Measurements from ENCODE around the gene SPOCK3. TPM values are rescaled to one million over a fixed set of nuclear protein-coding genes. Genes with fewer than 3 reads are reported as not detected.

Gene SPOCK3
- polyA plus RNA-seq, 1 experiment = not detected

GRCh38 chr4:166902941-166903340 is 331.4 kb downstream of the SPOCK3 start:
- CTCF ChIA-PET = no interaction called here
- POLR2A ChIA-PET = no interaction called here

GRCh38 chr4:166896254-166896653 is 338.0 kb downstream of the SPOCK3 start:
- no peak for DNase-seq (ENCODE audit: low read depth, low spot score)
- Histone ChIP-seq H3K27ac (ENCODE audit: low read depth, low read length) (no peak overlapping the region), H3K4me3 (ENCODE audit: low read depth, low read length) (no peak overlapping the region), H3K9me3 (ENCODE audit: control insufficient read depth, insufficient read depth, low read length) (peaks cover 11% of the 10 kb centered on the region; the same call in 1 of the 2 replicates), H3K27me3 (ENCODE audit: control insufficient read depth, insufficient read depth, low read length) (no peaks in the 10 kb centered on the region)
- no peak for TF ChIP-seq CTCF (IDR thresholded peaks at IDR 0.05; ENCODE audit: low read depth, low read length)
- ChIA-PET CTCF (interaction anchor here (0.6 kb wide), 1 partner anchor 259 kb away, joined by 5 read pairs; no protein-coding TSS in a partner anchor), POLR2A (no interaction called here)

More at GRCh38 chr4:166902941-166903340, 331.4 kb downstream of the SPOCK3 start:
- H3K4me3 ChIP-seq (ENCODE audit: low read depth, low read length) = no peak overlapping the region
- peaks cover 8% of the 10 kb centered on the region; the same call in 1 of the 2 replicates for H3K9me3 ChIP-seq (ENCODE audit: control insufficient read depth, insufficient read depth, low read length)
- no peak for DNase-seq (ENCODE audit: low read depth, low spot score)
- TF ChIP-seq CTCF (IDR thresholded peaks at IDR 0.05; ENCODE audit: low read depth, low read length) = no peak
- H3K27me3 ChIP-seq (ENCODE audit: control insufficient read depth, insufficient read depth, low read length) = no peaks in the 10 kb centered on the region
- no peak overlapping the region for H3K27ac ChIP-seq (ENCODE audit: low read depth, low read length)

GRCh38 chr4:166895771-166896170 is 338.5 kb downstream of the SPOCK3 start:
- CTCF ChIA-PET = interaction anchor here (0.6 kb wide), 1 partner anchor 259 kb away, joined by 5 read pairs; no protein-coding TSS in a partner anchor
- POLR2A ChIA-PET = no interaction called here

GRCh38 chr4:166887457-166887856 is 346.8 kb downstream of the SPOCK3 start:
- ChIA-PET CTCF (no interaction called here), POLR2A (no interaction called here)
- Histone ChIP-seq H3K27me3 (ENCODE audit: control insufficient read depth, insufficient read depth, low read length) (no peaks in the 10 kb centered on the region), H3K27ac (ENCODE audit: low read depth, low read length) (no peak overlapping the region), H3K9me3 (ENCODE audit: control insufficient read depth, insufficient read depth, low read length) (peaks cover 2% of the 10 kb centered on the region; the same call in 1 of the 2 replicates), H3K4me3 (ENCODE audit: low read depth, low read length) (no peak overlapping the region)
- TF ChIP-seq CTCF (IDR thresholded peaks at IDR 0.05; ENCODE audit: low read depth, low read length) = no peak
- no peak for DNase-seq (ENCODE audit: low read depth, low spot score)

More at GRCh38 chr4:166895771-166896170, 338.5 kb downstream of the SPOCK3 start:
- no peak for TF ChIP-seq CTCF (IDR thresholded peaks at IDR 0.05; ENCODE audit: low read depth, low read length)
- H3K27ac ChIP-seq (ENCODE audit: low read depth, low read length) = no peak overlapping the region
- H3K9me3 ChIP-seq (ENCODE audit: control insufficient read depth, insufficient read depth, low read length) = peaks cover 8% of the 10 kb centered on the region; the same call in 1 of the 2 replicates
- no peak for DNase-seq (ENCODE audit: low read depth, low spot score)
- H3K27me3 ChIP-seq (ENCODE audit: control insufficient read depth, insufficient read depth, low read length) = no peaks in the 10 kb centered on the region
- H3K4me3 ChIP-seq (ENCODE audit: low read depth, low read length) = no peak overlapping the region

GRCh38 chr4:166886718-166887117 is 347.6 kb downstream of the SPOCK3 start:
- POLR2A ChIA-PET = no interaction called here
- no peak for DNase-seq (ENCODE audit: low read depth, low spot score)
- no peak overlapping the region for H3K27ac ChIP-seq (ENCODE audit: low read depth, low read length)
- TF ChIP-seq CTCF (IDR thresholded peaks at IDR 0.05; ENCODE audit: low read depth, low read length) = no peak
- peaks cover 2% of the 10 kb centered on the region; the same call in 1 of the 2 replicates for H3K9me3 ChIP-seq (ENCODE audit: control insufficient read depth, insufficient read depth, low read length)
- CTCF ChIA-PET = no interaction called here
- no peaks in the 10 kb centered on the region for H3K27me3 ChIP-seq (ENCODE audit: control insufficient read depth, insufficient read depth, low read length)
- no peak overlapping the region for H3K4me3 ChIP-seq (ENCODE audit: low read depth, low read length)

All from AG04450 (cell line).